Gastroesophageal sphincter (tissue), 2 donors: ENCODE measurements around the gene ZCCHC7.

Experiments used
- POLR2A ChIP-seq, 2 donors: fragments of 450-650 bp; IDR thresholded peaks; one replicate each; pipeline ENCODE4 v1.6.1; 2017; ENCODE audit warnings: antibody characterized with exemption in 2 of 2, mild to moderate bottlenecking in 2 of 2, moderate library complexity in 1 of 2
- POLR2AphosphoS5 ChIP-seq: sonication (generic); formaldehyde crosslinking; IDR thresholded peaks from one replicate; pipeline ENCODE4 v1.6.1; 2017; ENCODE audit warnings: antibody characterized with exemption

GRCh38 chr9:37287317-37287716, 166.9 kb downstream of the ZCCHC7 start:
- no peak for TF ChIP-seq POLR2AphosphoS5
- no peak for TF ChIP-seq POLR2A (IDR thresholded peaks at IDR 0.05)
